Liver (tissue), 9 donors: ENCODE measurements around the gene PLSCR1. TPM values are rescaled to one million over a fixed set of nuclear protein-coding genes. Genes with fewer than 3 reads are reported as not detected.

Experiments used
- DNase-seq: peaks from one replicate; pipeline ENCODE4 v3.0.0-alpha.2; 2017; ENCODE audit warnings: low spot score
- H3K27ac ChIP-seq, 2 donors: one replicate each; pipeline ENCODE4 v1.7.0; 2013; ENCODE audit warnings: inconsistent platforms in 2 of 2, low read length in 2 of 2, control low read depth in 1 of 2, low read depth in 1 of 2, mild to moderate bottlenecking in 1 of 2
- H3K27me3 ChIP-seq, 4 donors: one replicate each; pipeline versions ENCODE4 v1.6.1 to v1.7.0; 2013; ENCODE audit warnings: low read length in 3 of 4, inconsistent platforms in 1 of 4, mild to moderate bottlenecking in 1 of 4, moderate library complexity in 1 of 4; ENCODE audit not compliant: control insufficient read depth in 4 of 4, insufficient read depth in 4 of 4
- H3K36me3 ChIP-seq, 4 donors: one replicate each; pipeline versions ENCODE4 v1.6.1 to v1.7.0; 2013; ENCODE audit warnings: low read length in 3 of 4, mild to moderate bottlenecking in 3 of 4, low read depth in 1 of 4, moderate library complexity in 1 of 4; ENCODE audit not compliant: control insufficient read depth in 4 of 4, insufficient read depth in 3 of 4
- H3K4me1 ChIP-seq, 4 donors: one replicate each; pipeline versions ENCODE4 v1.6.1 to v1.7.0; 2013; ENCODE audit warnings: low read length in 3 of 4, mild to moderate bottlenecking in 3 of 4, moderate library complexity in 1 of 4; ENCODE audit not compliant: control insufficient read depth in 4 of 4, insufficient read depth in 4 of 4
- H3K4me3 ChIP-seq, 3 donors: one replicate each; pipeline versions ENCODE4 v1.6.1 to v1.7.0; 2013; ENCODE audit warnings: low read length in 3 of 3, control low read depth in 1 of 3, low read depth in 1 of 3, mild to moderate bottlenecking in 1 of 3
- H3K9ac ChIP-seq, 2 donors: one replicate each; pipeline ENCODE4 v1.7.0; 2013; ENCODE audit warnings: low read length in 2 of 2, mild to moderate bottlenecking in 2 of 2, moderate library complexity in 2 of 2, control low read depth in 1 of 2, low read depth in 1 of 2
- H3K9me3 ChIP-seq, 4 donors: one replicate each; pipeline versions ENCODE4 v1.6.1 to v1.7.0; 2013; ENCODE audit warnings: low read length in 3 of 4; ENCODE audit not compliant: control insufficient read depth in 4 of 4
- CTCF ChIP-seq: fragments of 150-350 bp; IDR thresholded peaks from 2 replicates; pipeline ENCODE4 v1.5.1; 2017; ENCODE audit warnings: improper control_type of control experiment, low read depth, low read length; ENCODE audit not compliant: missing input control
- EGR1 ChIP-seq, 2 donors: IDR thresholded peaks; 2 replicates each; pipeline ENCODE4 v1.6.1; 2016 to 2018; ENCODE audit warnings: antibody characterized with exemption in 2 of 2, low read depth in 2 of 2
- FOXA1 ChIP-seq: IDR thresholded peaks from 2 replicates; pipeline ENCODE4 v1.6.1; 2016; ENCODE audit warnings: antibody characterized with exemption
- FOXA2 ChIP-seq: IDR thresholded peaks from 2 replicates; pipeline ENCODE4 v1.6.1; 2016; ENCODE audit warnings: antibody characterized with exemption
- GABPA ChIP-seq, 2 donors: IDR thresholded peaks in 1 of 2; conservative IDR thresholded peaks in 1 of 2; 2 replicates each; pipeline ENCODE4 v1.6.1; 2016; ENCODE audit warnings: antibody characterized with exemption in 2 of 2, mild to moderate bottlenecking in 1 of 2, moderate library complexity in 1 of 2
- HNF4A ChIP-seq, 2 donors: conservative IDR thresholded peaks; 2 replicates each; pipeline ENCODE4 v1.6.1; 2016; ENCODE audit warnings: antibody characterized with exemption in 2 of 2, mild to moderate bottlenecking in 2 of 2
- HNF4G ChIP-seq: IDR thresholded peaks from 2 replicates; pipeline ENCODE4 v1.6.1; 2016; ENCODE audit warnings: antibody characterized with exemption
- JUND ChIP-seq, 2 donors: IDR thresholded peaks; 2 replicates each; pipeline ENCODE4 v1.6.1; 2016; ENCODE audit warnings: antibody characterized with exemption in 2 of 2
- NR2F2 ChIP-seq: IDR thresholded peaks from 2 replicates; pipeline ENCODE4 v1.6.1; 2016; ENCODE audit warnings: antibody characterized with exemption
- RAD21 ChIP-seq, 2 donors: IDR thresholded peaks; 2 replicates each; pipeline ENCODE4 v1.6.1; 2016; ENCODE audit warnings: antibody characterized with exemption in 2 of 2, mild to moderate bottlenecking in 2 of 2
- RXRA ChIP-seq, 2 donors: IDR thresholded peaks; 2 replicates each; pipeline ENCODE4 v1.6.1; 2017 to 2018; ENCODE audit warnings: antibody characterized with exemption in 2 of 2, mild to moderate bottlenecking in 1 of 2
- SP1 ChIP-seq: IDR thresholded peaks from 2 replicates; pipeline ENCODE4 v1.6.1; 2018; ENCODE audit warnings: antibody characterized with exemption, mild to moderate bottlenecking
- TAF1 ChIP-seq: conservative IDR thresholded peaks from 2 replicates; pipeline ENCODE4 v1.6.1; 2016; ENCODE audit warnings: antibody characterized with exemption, mild to moderate bottlenecking
- YY1 ChIP-seq: IDR thresholded peaks from 2 replicates; pipeline ENCODE4 v1.6.1; 2016; ENCODE audit warnings: antibody characterized with exemption, mild to moderate bottlenecking
- ZBTB33 ChIP-seq: IDR thresholded peaks from 2 replicates; pipeline ENCODE4 v1.6.1; 2016; ENCODE audit warnings: antibody characterized with exemption
- polyA plus RNA-seq, 2 donors: library from polyadenylated mRNA; stranded (reverse) in 1 of 2; unstranded in 1 of 2; fragments of 200-250 nt in 1 of 2; fragments of >200 nt in 1 of 2; fragmentation: Nextera tagmentation in 1 of 2; extraction: Ambion mirVana in 1 of 2; gene quantifications; one replicate each; pipeline versions ENCODE4 v1.2.1 to v1.2.3, GENCODE V29; 2013 to 2015
- total RNA-seq, 2 donors: library from RNA; depleted of rRNA; stranded (reverse); fragments of >200 nt; gene quantifications; one replicate each; pipeline ENCODE4 v1.2.3, GENCODE V29; 2014
- TF ChIP-seq, protein P1 (sequence below): IDR thresholded peaks from 2 replicates; pipeline ENCODE4 v1.6.1; 2016; ENCODE audit warnings: antibody characterized with exemption
- TF ChIP-seq, protein P2 (sequence below): IDR thresholded peaks from 2 replicates; pipeline ENCODE4 v1.6.1; 2016; ENCODE audit warnings: antibody characterized with exemption, mild to moderate bottlenecking
- TF ChIP-seq, protein P3 (sequence below): IDR thresholded peaks from 2 replicates; pipeline ENCODE4 v1.6.1; 2016; ENCODE audit warnings: antibody characterized with exemption
- donor health status: healthy.
- donor health status: healthy.
- donor health status: healthy.
- donor health status: healthy.
- donor health status: healthy.

Gene PLSCR1
- total and polyA plus RNA-seq, 4 donors: 30.2 to 76.4 (median 34.3) TPM

- Histone ChIP-seq H3K9me3 (no peaks in the 10 kb centered on the region), H3K36me3 (no peaks in the 10 kb centered on the region), H3K27ac (no peak overlapping the region), H3K9ac (no peak overlapping the region), H3K4me3 (no peak overlapping the region), H3K4me1 (no peaks in the 10 kb centered on the region), H3K27me3 (no peaks in the 10 kb centered on the region)
- TF ChIP-seq JUND (IDR thresholded peaks at IDR 0.05): no peak
- no peak for TF ChIP-seq HNF4A (conservative IDR thresholded peaks at IDR 0.05)
- TF ChIP-seq, protein P1, sequence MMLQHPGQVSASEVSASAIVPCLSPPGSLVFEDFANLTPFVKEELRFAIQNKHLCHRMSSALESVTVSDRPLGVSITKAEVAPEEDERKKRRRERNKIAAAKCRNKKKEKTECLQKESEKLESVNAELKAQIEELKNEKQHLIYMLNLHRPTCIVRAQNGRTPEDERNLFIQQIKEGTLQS: no peak
- TF ChIP-seq FOXA2: no peak
- no peak for TF ChIP-seq EGR1 (IDR thresholded peaks at IDR 0.05; ENCODE audit: low read depth in 2 of 2)
- TF ChIP-seq YY1: no peak
- no peak for TF ChIP-seq TAF1
- TF ChIP-seq, protein P2, sequence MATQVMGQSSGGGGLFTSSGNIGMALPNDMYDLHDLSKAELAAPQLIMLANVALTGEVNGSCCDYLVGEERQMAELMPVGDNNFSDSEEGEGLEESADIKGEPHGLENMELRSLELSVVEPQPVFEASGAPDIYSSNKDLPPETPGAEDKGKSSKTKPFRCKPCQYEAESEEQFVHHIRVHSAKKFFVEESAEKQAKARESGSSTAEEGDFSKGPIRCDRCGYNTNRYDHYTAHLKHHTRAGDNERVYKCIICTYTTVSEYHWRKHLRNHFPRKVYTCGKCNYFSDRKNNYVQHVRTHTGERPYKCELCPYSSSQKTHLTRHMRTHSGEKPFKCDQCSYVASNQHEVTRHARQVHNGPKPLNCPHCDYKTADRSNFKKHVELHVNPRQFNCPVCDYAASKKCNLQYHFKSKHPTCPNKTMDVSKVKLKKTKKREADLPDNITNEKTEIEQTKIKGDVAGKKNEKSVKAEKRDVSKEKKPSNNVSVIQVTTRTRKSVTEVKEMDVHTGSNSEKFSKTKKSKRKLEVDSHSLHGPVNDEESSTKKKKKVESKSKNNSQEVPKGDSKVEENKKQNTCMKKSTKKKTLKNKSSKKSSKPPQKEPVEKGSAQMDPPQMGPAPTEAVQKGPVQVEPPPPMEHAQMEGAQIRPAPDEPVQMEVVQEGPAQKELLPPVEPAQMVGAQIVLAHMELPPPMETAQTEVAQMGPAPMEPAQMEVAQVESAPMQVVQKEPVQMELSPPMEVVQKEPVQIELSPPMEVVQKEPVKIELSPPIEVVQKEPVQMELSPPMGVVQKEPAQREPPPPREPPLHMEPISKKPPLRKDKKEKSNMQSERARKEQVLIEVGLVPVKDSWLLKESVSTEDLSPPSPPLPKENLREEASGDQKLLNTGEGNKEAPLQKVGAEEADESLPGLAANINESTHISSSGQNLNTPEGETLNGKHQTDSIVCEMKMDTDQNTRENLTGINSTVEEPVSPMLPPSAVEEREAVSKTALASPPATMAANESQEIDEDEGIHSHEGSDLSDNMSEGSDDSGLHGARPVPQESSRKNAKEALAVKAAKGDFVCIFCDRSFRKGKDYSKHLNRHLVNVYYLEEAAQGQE: no peak
- TF ChIP-seq RAD21 (IDR thresholded peaks at IDR 0.05): no peak
- no peak for TF ChIP-seq RXRA (IDR thresholded peaks at IDR 0.05)
- no peak for TF ChIP-seq CTCF
- no peak for TF ChIP-seq GABPA (IDR thresholded peaks at IDR 0.05 in 1 of 2, conservative IDR thresholded peaks at IDR 0.05 in 1 of 2)
- TF ChIP-seq SP1: no peak
- TF ChIP-seq ZBTB33: no peak
- TF ChIP-seq HNF4G: no peak
- no peak for TF ChIP-seq NR2F2
- TF ChIP-seq FOXA1: no peak
- TF ChIP-seq, protein P3, sequence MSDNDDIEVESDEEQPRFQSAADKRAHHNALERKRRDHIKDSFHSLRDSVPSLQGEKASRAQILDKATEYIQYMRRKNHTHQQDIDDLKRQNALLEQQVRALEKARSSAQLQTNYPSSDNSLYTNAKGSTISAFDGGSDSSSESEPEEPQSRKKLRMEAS: no peak
- no peak for DNase-seq
These were observed 5.7 kb upstream of the PLSCR1 start for GRCh38 chr3:146550070-146550615.
